NCI-H1694 (cell line): ENCODE results near the gene EFCAB8.
"Not testable (repeated sequence)": the region's sequence is repeated elsewhere in the genome, so short reads cannot be mapped to it uniquely, and the experiment has no call there.

Source experiments
- DNase-seq: peaks from one replicate; lab custom pipeline; 2025; lab: John Stamatoyannopoulos, UW

EFCAB8 gene

DNA sequence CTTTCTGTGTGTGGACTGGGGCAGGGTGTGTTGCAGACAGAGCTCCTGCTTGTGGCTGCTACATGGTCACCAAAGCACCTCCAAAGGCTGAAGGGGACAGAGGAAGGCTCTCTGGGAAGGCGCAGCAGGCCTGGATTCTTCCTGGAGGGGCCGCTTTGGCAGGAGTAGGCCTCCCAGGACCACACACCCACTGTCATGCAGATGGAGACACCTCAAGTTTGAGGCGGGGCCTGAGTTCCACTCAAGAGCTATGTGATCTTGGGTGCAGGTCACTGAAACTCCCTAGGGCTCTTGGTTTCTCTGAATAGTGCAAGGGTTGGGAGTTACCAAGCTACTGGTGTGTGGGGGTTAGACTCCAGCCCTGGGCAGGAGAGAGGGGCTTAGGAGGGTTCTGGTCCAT, 27.9 kb downstream of the EFCAB8 start:
- no peak for DNase-seq

DNA sequence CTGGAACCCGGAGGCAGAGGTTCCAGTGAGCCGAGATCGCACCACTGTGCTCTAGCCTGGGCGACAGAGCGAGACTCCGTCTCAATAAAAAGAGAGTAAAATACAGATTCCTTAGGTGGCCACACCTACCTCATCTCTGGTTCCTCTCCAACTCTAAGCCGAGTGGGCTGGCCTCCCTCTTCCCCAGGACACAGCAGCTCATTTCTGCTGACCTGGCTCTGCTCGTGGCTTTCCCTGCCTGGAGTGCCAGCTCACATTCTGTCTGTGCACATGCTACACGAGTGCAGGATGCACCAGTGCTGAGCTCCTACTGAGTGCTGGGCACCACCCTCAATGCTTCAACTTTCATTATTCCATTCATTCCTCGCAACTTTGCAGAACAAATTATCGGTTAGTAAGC, 28.8 kb downstream of the EFCAB8 start:
- no peak for DNase-seq

DNA sequence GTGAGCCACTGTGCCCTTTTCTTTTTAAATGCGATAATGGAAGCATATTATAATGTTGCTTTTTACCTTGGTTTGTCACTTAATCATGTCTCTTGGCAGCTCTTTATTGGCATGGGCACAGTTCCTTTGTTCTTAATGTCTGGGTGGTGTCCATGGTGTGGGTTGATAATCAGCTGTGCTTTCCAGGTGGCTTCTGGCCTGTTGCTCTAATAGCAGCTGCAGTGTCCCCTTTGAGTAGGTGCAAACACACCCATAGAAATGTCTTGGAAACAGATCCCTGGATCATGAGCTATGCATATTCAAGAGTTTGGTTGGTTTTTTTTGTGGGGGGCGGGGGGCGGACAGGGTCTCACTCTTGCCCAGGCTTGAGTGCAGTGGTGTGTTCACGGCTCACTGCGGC, 29.9 kb downstream of the EFCAB8 start:
- no peak for DNase-seq

DNA sequence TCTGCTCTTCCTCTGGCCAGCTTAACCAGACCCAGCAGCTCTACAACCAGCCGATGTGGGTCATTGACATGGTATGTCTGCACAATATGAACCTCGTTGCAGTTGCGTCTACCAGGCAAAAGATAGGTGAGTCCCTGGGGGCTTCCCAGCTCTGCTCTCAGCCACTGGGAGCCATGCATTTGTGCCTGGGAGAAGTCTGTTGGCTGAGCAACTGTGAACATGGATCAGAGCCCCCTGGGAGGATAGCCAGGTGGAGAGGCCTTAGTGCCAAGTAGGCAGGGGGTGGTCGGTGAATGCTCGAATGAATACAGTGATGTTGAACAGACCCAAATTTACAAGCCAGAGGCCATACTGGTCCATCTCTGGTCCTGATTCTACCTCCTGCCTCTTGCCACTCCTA, 30.6 kb downstream of the EFCAB8 start:
- no peak for DNase-seq

DNA sequence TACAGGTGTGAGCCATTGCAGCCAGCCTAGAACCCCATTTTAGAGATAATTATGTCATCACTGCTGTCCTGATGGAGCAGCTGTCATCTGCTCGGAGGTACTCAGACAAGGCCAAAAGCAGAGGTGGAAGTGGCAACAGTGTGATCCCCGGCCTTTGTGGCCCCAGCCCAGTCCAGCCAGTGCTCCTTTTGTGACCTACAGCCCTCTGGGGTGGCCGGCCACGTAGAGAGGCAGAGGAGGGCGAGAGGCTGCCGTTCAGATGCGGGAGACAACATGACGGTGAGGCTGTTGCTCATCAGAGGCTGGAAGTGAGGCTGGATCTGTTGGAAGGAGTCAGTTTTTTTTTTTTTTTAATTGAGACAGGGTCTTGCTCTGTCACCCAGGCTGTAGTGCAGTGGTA, 32.8 kb downstream of the EFCAB8 start:
- no peak for DNase-seq

DNA sequence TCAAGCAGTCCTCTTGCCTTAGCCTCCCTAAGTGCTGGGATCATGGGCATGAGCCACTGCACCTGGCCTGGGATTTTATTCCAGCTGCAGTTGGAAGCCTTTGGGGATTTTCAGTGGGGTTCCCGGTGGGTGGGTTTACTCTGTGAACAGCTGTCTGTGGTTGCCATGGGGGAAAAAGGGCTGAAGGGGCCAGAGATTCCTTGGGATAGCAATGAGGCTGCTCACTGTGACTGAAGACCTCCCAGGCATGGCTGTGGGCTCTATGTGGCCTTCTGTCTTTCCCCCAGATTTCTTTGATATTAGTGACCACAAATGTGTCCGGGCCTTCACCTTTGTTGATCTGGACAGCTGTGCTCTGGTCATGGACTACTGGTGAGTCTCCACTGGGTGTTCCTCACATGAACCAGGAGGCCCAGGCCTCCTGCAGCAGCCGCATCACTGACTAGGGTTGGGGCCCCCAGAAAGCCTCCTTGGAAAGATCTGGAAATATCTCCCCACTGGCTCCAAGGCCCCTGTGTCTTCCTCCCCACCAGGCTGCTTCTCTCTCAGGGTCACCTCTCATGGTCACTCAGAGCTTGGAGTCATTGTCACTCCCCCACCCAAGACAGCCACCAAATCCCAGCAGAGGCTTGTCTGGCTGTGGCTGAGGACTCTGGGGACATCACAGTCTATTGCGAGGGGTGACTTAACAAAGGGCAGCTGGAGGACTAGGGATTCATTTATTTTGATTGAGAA, 33.4 kb downstream of the EFCAB8 start:
- DNase-seq, result no peak

DNA sequence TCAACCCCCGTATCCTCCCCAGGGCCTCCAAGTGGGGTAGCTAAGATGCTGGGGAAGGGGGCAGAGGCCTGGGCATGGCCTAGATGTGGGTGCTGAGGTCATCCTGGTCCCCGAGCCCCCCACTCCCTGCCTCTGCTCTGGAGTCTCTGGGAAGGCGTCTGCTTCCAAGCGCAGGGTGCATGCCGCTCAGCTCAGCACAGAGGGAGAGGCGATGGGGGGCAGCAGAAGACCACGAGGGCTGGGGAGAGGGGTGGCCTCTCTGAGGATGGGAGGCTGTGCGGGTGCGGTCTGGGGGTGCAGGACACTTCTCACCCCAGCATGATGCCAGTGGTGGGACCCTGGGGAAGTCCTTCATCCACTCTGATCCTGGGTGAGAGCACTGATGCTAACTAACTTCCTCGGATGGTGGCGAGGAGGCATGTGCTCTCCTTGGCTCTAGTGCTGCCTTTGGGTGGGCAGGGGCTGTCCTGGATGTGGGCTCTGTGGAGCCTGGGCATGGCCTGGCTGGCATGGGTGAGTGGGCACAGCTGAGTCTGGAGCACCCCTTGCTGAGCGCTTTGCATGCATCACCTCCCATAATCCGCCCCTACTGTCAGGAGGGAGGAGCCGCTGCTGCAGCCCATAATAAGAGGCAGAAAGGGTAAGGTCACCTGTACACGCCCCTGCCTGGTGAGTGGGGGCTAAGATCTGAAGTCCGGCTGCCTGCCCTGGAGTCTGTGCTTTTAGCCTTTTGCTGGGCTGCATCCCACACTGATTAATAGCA, 34.7 kb downstream of the EFCAB8 start:
- DNase-seq, result no peak

DNA sequence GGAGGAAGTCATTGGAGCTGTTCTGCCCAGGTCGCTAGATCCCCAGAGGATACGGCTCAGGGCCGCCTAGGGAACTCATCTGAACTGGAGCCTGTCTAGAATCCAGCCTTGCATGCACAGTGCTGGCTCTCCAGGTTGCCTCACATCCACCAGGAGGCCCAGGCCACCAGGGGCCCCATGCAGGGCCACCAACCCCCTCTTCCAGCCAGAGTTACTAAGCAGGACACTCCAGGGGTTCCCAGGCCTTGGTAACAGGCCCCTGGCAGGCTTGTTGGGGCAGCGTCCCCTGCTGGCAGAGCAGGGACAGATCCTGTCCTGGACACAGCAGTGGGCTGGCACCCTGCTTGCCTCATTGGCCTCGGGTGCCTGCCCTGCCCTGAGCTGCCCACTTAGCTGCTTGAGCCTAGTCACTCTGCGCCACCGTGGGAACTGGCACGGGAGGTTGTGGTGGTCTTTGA, 35.3 kb downstream of the EFCAB8 start:
- no peak for DNase-seq

DNA sequence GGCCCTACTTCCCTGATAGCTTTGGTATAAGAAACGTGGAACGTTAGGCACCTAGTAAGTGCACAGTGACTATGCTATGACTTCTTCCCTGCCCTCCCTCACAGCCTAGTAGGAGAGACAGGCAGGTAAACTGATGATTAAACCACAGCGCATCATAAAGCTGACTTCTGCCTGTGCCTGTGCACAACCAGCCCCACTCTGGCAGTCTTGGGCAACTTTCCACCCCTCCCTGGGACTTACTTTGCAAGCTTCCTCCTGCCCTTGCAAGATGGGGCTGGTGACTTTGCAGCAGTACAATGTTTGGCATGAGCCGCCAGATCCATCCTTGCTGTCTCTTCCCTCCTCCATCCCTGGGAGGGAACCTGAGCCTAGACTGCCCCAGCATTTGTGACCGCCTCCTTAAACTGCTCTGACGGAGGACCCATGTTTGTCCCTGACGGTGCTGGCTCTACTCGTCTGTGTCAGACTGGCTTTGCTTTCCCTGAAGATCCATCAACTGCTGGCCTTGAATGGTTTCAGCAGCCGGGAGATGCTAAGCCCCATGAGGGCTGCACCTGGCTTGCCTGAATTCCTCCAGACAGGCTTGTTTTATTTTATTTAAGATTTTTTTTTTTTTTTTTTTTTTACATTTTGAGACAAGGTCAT, 36.1 kb downstream of the EFCAB8 start:
- no peak for DNase-seq

DNA sequence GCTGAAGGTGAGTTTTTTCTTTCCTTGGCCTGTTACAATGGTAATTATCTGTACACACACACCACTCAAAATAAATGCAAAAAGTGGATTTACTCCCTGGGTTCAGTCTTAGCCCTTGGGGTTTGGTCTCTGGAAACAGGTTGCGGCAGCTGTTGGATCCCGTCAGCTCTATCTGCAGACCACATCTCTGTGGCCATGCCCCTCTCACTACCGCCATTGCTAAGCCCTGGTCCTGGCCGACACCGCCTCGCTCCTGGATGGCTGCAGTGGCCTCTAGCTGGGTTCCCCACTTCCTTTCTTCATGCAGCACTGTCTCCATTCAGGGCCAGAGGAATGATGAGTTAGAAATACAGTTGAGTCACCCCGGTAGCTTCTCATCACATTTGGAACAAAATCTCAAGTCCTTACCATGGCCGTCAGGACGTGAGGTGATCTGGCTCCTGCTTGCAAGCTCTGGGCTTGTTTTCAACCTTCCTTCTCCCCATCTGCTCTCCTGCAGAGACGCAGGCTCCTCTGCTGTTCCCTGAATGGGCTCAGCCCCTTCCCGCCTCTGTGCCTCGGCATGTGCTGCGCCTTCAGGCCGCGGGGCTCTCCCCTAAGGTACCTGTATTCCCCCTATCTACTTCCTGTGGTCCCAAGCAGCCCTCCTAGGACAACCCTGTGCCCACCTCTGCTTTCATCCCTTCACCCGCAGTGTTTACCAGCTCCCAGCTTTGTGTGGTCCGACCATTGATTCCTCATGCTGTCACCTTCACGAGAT, 38.0 kb downstream of the EFCAB8 start:
- no peak for DNase-seq

DNA sequence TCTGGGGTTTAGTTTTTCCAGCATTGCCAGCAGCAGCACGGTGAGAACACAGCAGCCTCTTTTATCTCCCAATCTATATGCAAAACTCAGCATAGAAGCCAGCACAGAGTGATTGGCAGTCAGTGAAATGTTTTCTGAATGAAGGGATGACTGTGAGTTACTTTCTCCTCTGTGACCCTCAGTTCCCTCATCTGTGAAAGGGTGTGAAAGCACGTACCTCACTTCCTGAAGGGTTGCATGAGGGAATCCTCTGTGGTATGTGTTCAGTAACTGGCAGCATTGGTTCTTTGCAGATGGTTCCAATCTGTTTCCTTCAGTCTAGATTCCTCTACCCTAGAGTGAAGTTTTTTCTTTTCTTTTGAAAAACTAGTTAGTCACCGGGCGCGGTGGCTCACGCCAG, 40.0 kb downstream of the EFCAB8 start:
- DNase-seq, result no peak

DNA sequence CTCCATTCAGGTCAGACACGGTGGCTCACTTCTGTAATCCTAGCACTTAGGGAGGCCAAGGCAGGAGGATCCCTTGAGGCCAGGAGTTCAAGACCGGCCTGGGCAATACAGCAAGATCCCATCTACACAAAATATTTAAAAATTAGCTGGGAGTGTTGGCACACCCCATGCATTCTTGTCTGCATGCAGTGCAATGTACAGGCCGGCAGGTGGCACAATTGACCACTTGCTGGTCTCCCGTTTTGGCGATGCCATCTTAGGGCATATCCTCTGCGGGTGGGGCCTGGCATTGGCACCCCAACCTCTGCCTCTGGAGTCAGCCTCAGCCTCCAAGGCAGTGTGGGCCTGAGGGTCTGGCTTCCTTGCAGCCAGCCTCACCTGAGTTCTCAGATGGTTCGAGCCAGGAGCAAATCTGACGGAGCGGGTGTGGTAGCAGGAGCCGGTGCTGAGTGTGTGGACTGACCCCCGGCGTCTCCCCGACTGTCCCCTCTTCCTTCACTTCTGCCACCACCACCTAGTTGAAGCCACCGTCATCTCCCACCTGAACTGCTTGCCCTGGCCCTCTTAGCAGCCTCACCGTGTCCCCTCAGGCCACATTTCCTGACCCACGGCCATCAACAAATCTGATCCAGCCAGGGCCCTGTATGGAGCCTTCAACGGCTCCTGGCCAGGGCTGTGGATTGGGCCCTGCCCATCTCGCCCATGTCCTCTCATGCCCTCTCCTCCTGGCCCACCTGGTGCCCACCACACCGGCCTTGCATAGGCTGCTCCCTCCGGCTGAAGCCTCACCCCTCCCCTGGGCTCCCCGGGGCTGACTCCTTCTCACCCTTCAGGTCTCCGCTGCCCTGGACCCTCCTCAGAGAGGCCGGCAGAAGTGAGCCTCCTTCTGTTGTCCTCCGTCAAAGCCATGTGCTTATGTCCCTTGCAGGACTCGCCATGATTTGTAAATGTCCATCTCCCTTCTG, 44.0 kb downstream of the EFCAB8 start:
- DNase-seq, result no peak

DNA sequence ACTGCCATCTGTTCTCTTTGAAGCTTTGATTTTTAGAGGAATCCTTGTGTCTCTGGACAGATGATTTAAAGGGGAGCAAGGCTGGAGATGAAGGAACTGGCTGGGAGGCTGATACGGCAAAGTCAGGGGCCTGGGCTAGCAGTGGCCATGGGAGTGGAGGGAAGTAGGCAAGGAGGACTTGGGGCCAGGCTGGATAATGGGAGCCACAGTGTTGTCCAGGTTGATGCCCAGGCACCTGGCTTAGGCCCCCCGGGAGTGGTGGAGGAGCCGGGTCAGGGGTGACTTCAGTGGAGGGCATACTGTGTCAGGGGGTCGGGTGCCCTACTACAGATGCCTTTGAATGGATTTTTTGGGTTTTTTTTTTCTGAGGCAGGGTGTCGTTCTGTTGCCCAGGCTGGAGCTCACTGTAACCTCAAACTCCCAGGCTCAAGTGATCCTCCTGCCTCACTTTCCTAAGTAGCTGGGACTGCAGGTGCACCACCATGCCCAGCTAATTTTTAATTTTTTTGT, 45.0 kb downstream of the EFCAB8 start:
- no peak for DNase-seq

DNA sequence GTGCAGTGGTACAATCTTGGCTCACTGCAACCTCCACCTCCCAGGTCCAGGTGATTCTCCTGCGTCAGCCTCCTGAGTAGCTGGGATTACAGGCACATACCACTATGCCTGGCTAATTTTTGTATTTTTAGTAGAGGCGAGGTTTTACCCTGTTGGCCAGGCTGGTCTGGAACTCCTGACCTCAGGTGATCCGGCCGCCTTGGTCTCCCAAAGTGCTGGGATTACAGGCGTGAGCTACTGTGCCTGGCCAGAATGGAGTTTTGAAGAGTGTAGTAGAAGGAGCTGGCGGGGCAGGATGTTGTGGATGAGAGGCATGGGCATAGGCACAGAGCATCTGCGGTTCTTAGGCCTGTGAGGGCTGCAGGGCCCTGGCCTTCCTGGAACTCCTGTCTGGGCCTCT, 46.0 kb downstream of the EFCAB8 start:
- DNase-seq, result not testable (repeated sequence)

DNA sequence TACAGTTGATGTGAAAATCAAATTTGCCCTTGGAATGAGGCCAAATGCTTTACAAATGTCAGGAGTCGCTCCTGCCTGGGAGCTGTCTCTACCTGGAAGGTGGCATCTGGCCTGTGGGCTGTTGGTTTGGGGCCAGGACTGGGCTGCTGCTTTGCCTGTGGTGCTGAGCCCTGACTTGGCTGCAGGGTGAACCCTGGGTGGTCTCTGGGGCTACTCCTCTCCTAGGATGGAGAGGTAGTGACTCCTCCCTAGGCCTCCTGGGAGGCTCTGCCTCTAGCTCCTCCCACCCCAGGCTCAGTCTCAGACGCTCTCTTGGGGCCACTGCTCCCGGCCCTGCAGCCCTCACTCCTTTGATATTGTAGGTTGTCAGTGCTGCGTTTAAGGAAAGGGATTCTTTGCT, 47.5 kb downstream of the EFCAB8 start:
- DNase-seq, result no peak

DNA sequence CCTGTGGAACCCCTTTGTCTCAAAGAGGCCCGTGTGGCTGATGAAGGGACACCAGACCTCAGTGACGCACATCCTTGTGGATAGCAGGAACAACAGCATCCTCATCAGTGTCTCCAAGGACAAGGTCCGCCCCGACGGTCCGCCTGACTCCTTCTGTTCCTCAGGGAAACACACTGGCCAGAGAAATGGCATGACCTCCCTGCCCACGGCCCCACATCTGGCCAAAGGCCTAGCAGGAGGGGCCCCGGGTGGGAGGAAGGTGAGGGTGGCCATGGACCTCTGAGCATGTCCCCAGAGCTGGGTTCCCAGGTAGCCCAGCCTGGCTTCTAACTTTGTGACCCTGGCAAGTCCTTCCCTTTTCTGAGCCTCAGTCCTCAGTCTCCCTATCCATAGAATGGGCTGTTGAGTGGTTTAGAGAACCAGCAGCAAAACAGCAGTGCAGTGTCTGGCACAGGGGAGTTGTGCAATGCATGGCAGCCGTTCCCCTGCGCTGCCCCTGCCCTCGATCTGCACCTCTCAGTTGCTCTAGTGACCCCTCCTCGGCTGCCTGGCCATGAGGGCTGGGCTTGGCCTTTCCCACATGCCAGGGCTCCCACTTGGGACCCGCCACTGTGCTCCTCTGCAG, 48.3 kb downstream of the EFCAB8 start:
- no peak for DNase-seq

DNA sequence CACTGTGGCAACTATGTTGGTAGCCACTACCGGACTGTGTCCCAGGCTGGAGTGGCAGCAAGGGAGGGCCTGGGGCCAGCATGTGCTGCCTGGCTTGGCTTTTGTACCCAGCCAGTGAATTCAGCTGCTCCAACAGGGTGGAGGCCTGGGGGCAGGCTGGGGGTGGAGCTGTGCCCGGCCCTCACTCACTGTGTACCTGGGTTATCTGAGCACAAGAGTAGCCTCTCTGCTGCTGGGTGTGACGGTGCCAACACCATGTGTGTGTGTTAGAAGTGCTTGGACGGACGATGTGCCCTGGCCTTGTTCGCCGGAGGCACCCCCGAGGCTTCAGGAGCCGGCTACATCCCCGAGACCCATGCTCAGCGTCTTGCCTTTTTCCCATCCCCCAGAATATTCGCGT, 49.2 kb downstream of the EFCAB8 start:
- DNase-seq, result no peak

DNA sequence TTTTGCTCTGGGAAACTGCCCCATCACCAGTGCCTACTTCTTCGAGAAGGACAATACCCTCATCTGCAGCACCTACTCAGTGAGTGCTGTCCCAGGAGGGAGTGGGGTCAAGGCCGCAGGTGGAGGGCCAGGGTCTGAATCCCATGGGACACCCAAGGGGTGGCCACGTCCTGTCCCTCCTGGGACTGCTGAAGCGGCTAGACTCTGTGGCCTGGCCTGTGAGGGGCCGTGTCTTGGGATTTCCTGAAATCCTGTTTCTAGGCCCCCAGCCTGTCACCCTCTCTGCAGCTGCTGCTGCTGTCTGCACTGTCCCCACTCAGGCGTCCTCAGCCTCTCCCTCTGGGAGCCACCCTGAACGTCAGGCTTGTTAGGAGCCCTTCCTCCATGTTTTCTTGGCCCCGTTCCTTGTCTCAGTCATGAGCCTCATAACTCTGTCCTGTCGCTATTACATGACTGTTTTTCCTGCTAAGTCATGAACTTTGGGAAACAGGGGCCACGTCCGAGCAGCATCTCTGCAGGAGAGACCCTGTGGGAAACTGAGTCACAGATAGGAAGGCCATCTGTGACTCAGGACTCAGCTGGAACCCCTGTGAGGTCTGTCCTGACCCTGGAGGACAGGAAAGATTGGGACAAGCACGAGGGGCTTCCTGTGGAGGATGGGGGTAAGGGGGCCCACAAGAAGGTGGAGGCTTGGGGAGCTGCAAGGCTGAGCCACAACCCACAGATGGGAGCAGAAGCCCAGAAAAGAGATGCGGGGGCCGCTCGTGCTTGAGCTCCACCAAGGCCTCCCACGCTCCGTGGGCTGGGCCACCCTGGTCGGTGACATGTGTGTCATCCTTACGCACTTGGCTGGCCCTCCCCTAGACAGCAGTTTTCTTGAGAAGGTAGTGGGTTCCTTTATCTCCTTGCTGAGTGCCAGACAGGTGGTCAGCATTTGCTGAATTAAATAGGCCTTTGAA, 49.9 kb downstream of the EFCAB8 start:
- DNase-seq, result no peak

DNA sequence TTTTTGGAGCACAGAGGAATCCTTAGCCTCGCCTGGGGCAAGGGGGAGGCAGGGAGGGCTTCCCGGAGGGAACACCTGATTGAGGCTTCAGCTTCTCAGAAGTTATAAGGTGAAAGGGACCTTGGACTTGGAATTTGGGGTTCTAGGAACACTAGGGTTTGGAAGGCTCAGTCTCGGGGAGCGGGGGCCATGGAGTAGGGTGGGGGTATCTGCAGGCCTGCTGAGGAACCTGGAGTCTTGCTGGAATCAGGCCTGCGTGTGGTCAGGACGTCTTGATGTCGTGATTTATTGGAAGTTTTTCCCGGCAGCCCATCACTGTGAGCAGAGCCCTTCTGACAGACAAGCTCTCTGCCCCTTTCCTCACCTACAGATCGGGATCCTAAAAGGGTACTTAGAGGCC, 50.7 kb downstream of the EFCAB8 start:
- DNase-seq, result no peak
